Mesenchymal stem cell (in vitro differentiated cells and primary cell): Measurements from ENCODE around the gene CD79B.

Experiments used
- DNase-seq: peaks from one replicate; pipeline ENCODE4 v3.0.0-alpha.2; 2013
- H2AFZ ChIP-seq: one replicate; pipeline ENCODE4 v1.6.1; 2013; ENCODE audit warnings: low read depth, mild to moderate bottlenecking, control low read depth, inconsistent platforms, low read length, moderate library complexity
- H2AK5ac ChIP-seq: 2 replicates; pipeline ENCODE4 v1.6.1; 2013; ENCODE audit warnings: low read length, moderate library complexity, mild to moderate bottlenecking, inconsistent platforms; ENCODE audit not compliant: severe bottlenecking
- H2BK120ac ChIP-seq: one replicate; pipeline ENCODE4 v1.6.1; 2013; ENCODE audit warnings: low read depth, mild to moderate bottlenecking, inconsistent platforms, low read length, moderate library complexity
- H2BK12ac ChIP-seq, 2 experiments: one replicate each; pipeline ENCODE4 v1.6.1; 2013; ENCODE audit warnings: inconsistent platforms in 2 of 2, low read length in 2 of 2, mild to moderate bottlenecking in 2 of 2, moderate library complexity in 2 of 2, control low read depth in 1 of 2
- H2BK15ac ChIP-seq: one replicate; pipeline ENCODE4 v1.6.1; 2013; ENCODE audit warnings: mild to moderate bottlenecking, low read depth, inconsistent platforms; ENCODE audit not compliant: poor library complexity, severe bottlenecking
- H2BK5ac ChIP-seq: 2 replicates; pipeline ENCODE4 v1.6.1; 2013; ENCODE audit warnings: low read depth, mild to moderate bottlenecking, low read length, control low read depth, inconsistent platforms; ENCODE audit not compliant: poor library complexity, severe bottlenecking
- H3K14ac ChIP-seq, 2 experiments: one replicate each; pipeline ENCODE4 v1.6.1; 2013; ENCODE audit warnings: inconsistent platforms in 2 of 2, low read length in 2 of 2, control low read depth in 1 of 2, mild to moderate bottlenecking in 1 of 2, moderate library complexity in 1 of 2
- H3K18ac ChIP-seq, 2 experiments: one replicate each; pipeline ENCODE4 v1.6.1; 2013; ENCODE audit warnings: inconsistent platforms in 2 of 2, low read length in 2 of 2, control low read depth in 1 of 2, low read depth in 1 of 2, mild to moderate bottlenecking in 1 of 2
- H3K23ac ChIP-seq, 2 experiments: one replicate each; pipeline ENCODE4 v1.6.1; 2013; ENCODE audit warnings: inconsistent platforms in 2 of 2, low read length in 2 of 2, mild to moderate bottlenecking in 2 of 2, moderate library complexity in 2 of 2, control low read depth in 1 of 2
- H3K27ac ChIP-seq: 2 replicates; pipeline ENCODE4 v1.5.1; 2013; ENCODE audit warnings: mild to moderate bottlenecking, moderate library complexity, low read length, control low read depth, inconsistent platforms; ENCODE audit not compliant: poor library complexity, severe bottlenecking
- H3K27me3 ChIP-seq, 2 experiments: 2 replicates each; pipeline versions ENCODE4 v1.6.1 to v1.7.0; 2013; ENCODE audit warnings: low read length in 2 of 2, mild to moderate bottlenecking in 2 of 2, moderate library complexity in 2 of 2, control low read depth in 1 of 2, inconsistent platforms in 1 of 2; ENCODE audit not compliant: control insufficient read depth in 1 of 2, insufficient read depth in 1 of 2
- H3K36me3 ChIP-seq, 2 experiments: 2 replicates each; pipeline versions ENCODE4 v1.6.1 to v1.7.0; 2013; ENCODE audit warnings: low read length in 2 of 2, control low read depth in 1 of 2, inconsistent platforms in 1 of 2, low read depth in 1 of 2, mild to moderate bottlenecking in 1 of 2; ENCODE audit not compliant: insufficient read depth in 2 of 2, control insufficient read depth in 1 of 2
- H3K4ac ChIP-seq, 2 experiments: one replicate each; pipeline ENCODE4 v1.6.1; 2013; ENCODE audit warnings: inconsistent platforms in 2 of 2, low read length in 2 of 2, mild to moderate bottlenecking in 2 of 2, moderate library complexity in 2 of 2, control low read depth in 1 of 2, low read depth in 1 of 2
- H3K4me1 ChIP-seq: 2 replicates; pipeline ENCODE4 v1.6.1; 2013; ENCODE audit warnings: low read depth, low read length, control low read depth; ENCODE audit not compliant: control insufficient read depth, insufficient read depth
- H3K4me2 ChIP-seq: 2 replicates; pipeline ENCODE4 v1.6.1; 2013; ENCODE audit warnings: low read length, mild to moderate bottlenecking, inconsistent platforms; ENCODE audit not compliant: poor library complexity, severe bottlenecking
- H3K4me3 ChIP-seq, 2 experiments: 2 replicates each; pipeline versions ENCODE4 v1.5.1 to v1.7.0; 2013; ENCODE audit warnings: low read length in 2 of 2, mild to moderate bottlenecking in 2 of 2, control low read depth in 1 of 2, low read depth in 1 of 2; ENCODE audit not compliant: insufficient read depth in 1 of 2
- H3K79me1 ChIP-seq: replicated peaks from 2 replicates; pipeline ENCODE4 v1.6.1; 2013; ENCODE audit warnings: mild to moderate bottlenecking, control low read depth, low read length, inconsistent platforms; ENCODE audit not compliant: poor library complexity, severe bottlenecking
- H3K9ac ChIP-seq: 2 replicates; pipeline ENCODE4 v1.7.0; 2013; ENCODE audit warnings: mild to moderate bottlenecking, low read length, moderate library complexity
- H3K9me3 ChIP-seq: 2 replicates; pipeline ENCODE4 v1.7.0; 2013; ENCODE audit warnings: mild to moderate bottlenecking, low read length; ENCODE audit not compliant: control insufficient read depth
- H4K8ac ChIP-seq: one replicate; pipeline ENCODE4 v1.6.1; 2013; ENCODE audit warnings: inconsistent platforms, mild to moderate bottlenecking, low read length, moderate library complexity
- H4K91ac ChIP-seq: one replicate; pipeline ENCODE4 v1.6.1; 2013; ENCODE audit warnings: mild to moderate bottlenecking, low read length, inconsistent platforms
- WGBS: methylation state at CpG from one replicate; pipeline ENCODE4 v1.1.7; 2013; ENCODE audit warnings: mixed read lengths; 5-methylcytosine and 5-hydroxymethylcytosine counted together

The CD79B gene

GRCh38 chr17:63929860-63930766 lies 2.0 kb downstream of the CD79B start:
- H2BK15ac ChIP-seq, result no peak overlapping the region
- no peak overlapping the region for H2BK120ac ChIP-seq
- no peaks in the 10 kb centered on the region for H3K79me1 ChIP-seq
- no peak for DNase-seq
- 94% methylated on average over 23 of the region's 24 CpGs for WGBS
- no peak overlapping the region for H4K8ac ChIP-seq
- no peak overlapping the region for H4K91ac ChIP-seq
- H3K18ac ChIP-seq, result no peak overlapping the region
- no peaks in the 10 kb centered on the region for H3K4me1 ChIP-seq
- H2AK5ac ChIP-seq, result no peak overlapping the region
- no peak overlapping the region for H2BK5ac ChIP-seq
- H3K4me3 ChIP-seq, result no peak overlapping the region
- H3K27ac ChIP-seq, result no peak overlapping the region
- no peaks in the 10 kb centered on the region for H3K36me3 ChIP-seq
- no peaks in the 10 kb centered on the region for H3K9me3 ChIP-seq
- H2BK12ac ChIP-seq, result no peak overlapping the region
- no peak overlapping the region for H3K4me2 ChIP-seq
- H2AFZ ChIP-seq, result no peak overlapping the region
- H3K23ac ChIP-seq, result no peak overlapping the region
- H3K9ac ChIP-seq, result no peak overlapping the region
- H3K14ac ChIP-seq, result no peak overlapping the region
- H3K27me3 ChIP-seq, result peaks cover 10 to 41% of the 10 kb centered on the region in 2 experiments
- H3K4ac ChIP-seq, result no peak overlapping the region

- WGBS, result 85% methylated on average over 10 of the region's 10 CpGs
- no peak overlapping the region for H3K14ac ChIP-seq
These were observed 3.0 kb downstream of the CD79B start for GRCh38 chr17:63928966-63929695.

DNA sequence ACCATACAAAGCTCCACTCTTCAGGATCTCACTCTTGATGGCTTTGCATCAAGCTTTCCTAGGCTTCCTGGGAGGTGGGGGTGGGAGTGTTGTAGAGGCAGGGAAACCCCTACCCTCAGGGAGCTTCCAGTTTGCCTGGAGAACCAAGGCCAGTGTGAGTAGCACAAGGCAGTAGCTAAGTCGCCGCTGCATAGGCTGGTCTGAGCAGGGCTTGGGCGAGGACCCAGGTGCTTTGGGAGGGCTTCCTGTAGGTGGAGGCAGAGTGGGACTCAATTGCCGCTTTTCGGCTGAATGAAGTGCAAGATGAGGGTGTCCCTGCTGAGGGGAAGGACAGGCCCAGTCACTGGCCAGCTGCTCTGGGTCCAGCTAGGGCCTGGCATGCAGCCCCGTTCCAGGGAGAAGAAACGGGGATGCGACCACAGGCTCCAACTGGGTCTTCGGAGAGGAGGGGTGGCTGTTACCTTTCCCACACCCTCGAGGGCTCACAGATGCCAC lies 3.9 kb downstream of the CD79B start:
- H3K4me3 ChIP-seq, result no peak overlapping the region
- no peak overlapping the region for H3K27ac ChIP-seq
- H3K27me3 ChIP-seq, result peaks cover 3 to 29% of the 10 kb centered on the region in 2 experiments
- no peak overlapping the region for H3K23ac ChIP-seq
- DNase-seq, result no peak
- no peaks in the 10 kb centered on the region for H3K36me3 ChIP-seq
- H3K79me1 ChIP-seq, result no peaks in the 10 kb centered on the region
- no peak overlapping the region for H2AK5ac ChIP-seq
- H3K14ac ChIP-seq, result no peak overlapping the region
- WGBS, result 95% methylated on average over 10 of the region's 10 CpGs
- H3K9me3 ChIP-seq, result no peaks in the 10 kb centered on the region
- no peak overlapping the region for H3K4ac ChIP-seq
- H4K91ac ChIP-seq, result no peak overlapping the region
- no peak overlapping the region for H3K4me2 ChIP-seq
- no peak overlapping the region for H3K9ac ChIP-seq
- H3K18ac ChIP-seq, result no peak overlapping the region
- no peak overlapping the region for H2AFZ ChIP-seq
- no peak overlapping the region for H4K8ac ChIP-seq
- no peak overlapping the region for H2BK15ac ChIP-seq
- no peaks in the 10 kb centered on the region for H3K4me1 ChIP-seq
- H2BK120ac ChIP-seq, result no peak overlapping the region
- H2BK5ac ChIP-seq, result no peak overlapping the region
- H2BK12ac ChIP-seq, result no peak overlapping the region

More at GRCh38 chr17:63928966-63929695, 3.0 kb downstream of the CD79B start:
- no peak overlapping the region for H3K4me3 ChIP-seq
- no peaks in the 10 kb centered on the region for H3K36me3 ChIP-seq
- no peak overlapping the region for H4K91ac ChIP-seq
- peaks cover 3 to 37% of the 10 kb centered on the region in 2 experiments for H3K27me3 ChIP-seq
- no peaks in the 10 kb centered on the region for H3K79me1 ChIP-seq
- H3K23ac ChIP-seq, result no peak overlapping the region
- H2BK5ac ChIP-seq, result no peak overlapping the region
- no peak overlapping the region for H3K18ac ChIP-seq
- no peak overlapping the region for H4K8ac ChIP-seq
- no peak overlapping the region for H3K4me2 ChIP-seq
- no peak overlapping the region for H3K9ac ChIP-seq
- no peak overlapping the region for H2BK120ac ChIP-seq
- H2BK15ac ChIP-seq, result no peak overlapping the region
- no peak overlapping the region for H3K4ac ChIP-seq
- no peaks in the 10 kb centered on the region for H3K4me1 ChIP-seq
- no peak overlapping the region for H2AK5ac ChIP-seq
- no peak overlapping the region for H2AFZ ChIP-seq
- H3K27ac ChIP-seq, result no peak overlapping the region
- H2BK12ac ChIP-seq, result no peak overlapping the region
- no peak for DNase-seq
- H3K9me3 ChIP-seq, result no peaks in the 10 kb centered on the region
